Karpas-422 (cell line): ENCODE data around the gene TNFAIP8L1. TPM values are rescaled to one million over a fixed set of nuclear protein-coding genes. Genes with fewer than 3 reads are reported as not detected.
"Not testable (repeated sequence)": the region's sequence is repeated elsewhere in the genome, so short reads cannot be mapped to it uniquely, and the experiment has no call there.

Experiments used
- DNase-seq: peaks from one replicate; pipeline ENCODE4 v3.0.0-alpha.2; 2015
- H2AFZ ChIP-seq: fragments of 200-600 bp; sonication (generic); 2 replicates; pipeline ENCODE4 v1.6.1; 2014; ENCODE audit warnings: antibody characterized with exemption, low read length, mixed read lengths
- H3K27ac ChIP-seq: fragments of 200-600 bp; sonication (generic); 2 replicates; pipeline ENCODE4 v1.5.1; 2014; ENCODE audit warnings: mild to moderate bottlenecking, low read length, moderate library complexity
- H3K27me3 ChIP-seq: fragments of 200-600 bp; sonication (generic); 2 replicates; pipeline ENCODE4 v1.6.1; 2014; ENCODE audit warnings: low read length, mixed read lengths
- H3K36me3 ChIP-seq: fragments of 200-600 bp; sonication (generic); 2 replicates; pipeline ENCODE4 v1.6.1; 2014; ENCODE audit warnings: low read length, mixed read lengths; ENCODE audit not compliant: insufficient read depth
- H3K4me1 ChIP-seq: fragments of 200-600 bp; sonication (generic); 2 replicates; pipeline ENCODE4 v1.6.1; 2014; ENCODE audit warnings: mild to moderate bottlenecking, low read length, mixed read lengths
- H3K4me2 ChIP-seq: fragments of 200-600 bp; sonication (generic); 2 replicates; pipeline ENCODE4 v1.6.1; 2014; ENCODE audit warnings: low read length, low read depth, mild to moderate bottlenecking; ENCODE audit not compliant: poor library complexity, severe bottlenecking
- H3K4me3 ChIP-seq: fragments of 200-600 bp; sonication (generic); 2 replicates; pipeline ENCODE4 v1.5.1; 2014; ENCODE audit warnings: mild to moderate bottlenecking, antibody characterized with exemption, low read length, mixed read lengths
- H3K79me2 ChIP-seq: fragments of 200-600 bp; sonication (generic); 2 replicates; pipeline ENCODE4 v1.6.1; 2014; ENCODE audit warnings: mild to moderate bottlenecking, low read length, mixed read lengths
- H3K9ac ChIP-seq: fragments of 200-600 bp; sonication (generic); 2 replicates; pipeline ENCODE4 v1.6.0; 2014; ENCODE audit warnings: low read length
- H3K9me2 ChIP-seq: fragments of 200-600 bp; sonication (generic), shearing (Covaris generic); replicated peaks from 2 replicates; pipeline ENCODE4 v1.6.0; 2014; ENCODE audit warnings: mild to moderate bottlenecking, low read length, moderate library complexity; ENCODE audit not compliant: insufficient read depth
- H3K9me3 ChIP-seq: fragments of 300-700, 200-600 bp; sonication (generic); 2 replicates; pipeline ENCODE4 v1.6.1; 2014; ENCODE audit warnings: low read length, mixed read lengths
- H4K20me1 ChIP-seq: fragments of 200-600 bp; sonication (generic); 2 replicates; pipeline ENCODE4 v1.6.1; 2014; ENCODE audit warnings: mild to moderate bottlenecking, antibody characterized with exemption, low read length, low read depth; ENCODE audit not compliant: insufficient read depth
- total RNA-seq: library from RNA; depleted of rRNA; stranded (reverse); fragments of >200 nt; shearing (Covaris generic); gene quantifications from 2 replicates; pipeline ENCODE4 v1.2.3, GENCODE V29; 2014; ENCODE audit warnings: low replicate concordance

Gene TNFAIP8L1
- total RNA-seq, 1 experiment from 2014 or later: 1.8 TPM

- no peak overlapping the region for H3K9ac ChIP-seq
- H2AFZ ChIP-seq: no peak overlapping the region
- no peak overlapping the region for H3K4me3 ChIP-seq
- H3K9me2 ChIP-seq: no peaks in the 10 kb centered on the region
- no peaks in the 10 kb centered on the region for H3K27me3 ChIP-seq
- peaks cover 4% of the 10 kb centered on the region; the same call in 1 of the 2 replicates for H3K36me3 ChIP-seq
- no peak overlapping the region for H3K4me2 ChIP-seq
- DNase-seq: no peak
- no peak overlapping the region for H3K27ac ChIP-seq
- H4K20me1 ChIP-seq: no peaks in the 10 kb centered on the region
- H3K9me3 ChIP-seq: no peaks in the 10 kb centered on the region
- peaks cover 10% of the 10 kb centered on the region for H3K4me1 ChIP-seq
- H3K79me2 ChIP-seq: peaks cover 16% of the 10 kb centered on the region
Observed at GRCh38 chr19:4673216-4673615, 33.9 kb downstream of the TNFAIP8L1 start.

GRCh38 chr19:4673726-4674125 lies 34.4 kb downstream of the TNFAIP8L1 start:
- H3K27ac ChIP-seq: no peak overlapping the region
- H3K4me1 ChIP-seq: peaks cover 8% of the 10 kb centered on the region
- no peaks in the 10 kb centered on the region for H4K20me1 ChIP-seq
- no peak overlapping the region for H3K9ac ChIP-seq
- no peak overlapping the region for H3K4me3 ChIP-seq
- no peak overlapping the region for H2AFZ ChIP-seq
- H3K9me3 ChIP-seq: no peaks in the 10 kb centered on the region
- H3K4me2 ChIP-seq: no peak overlapping the region
- H3K79me2 ChIP-seq: peaks cover 11% of the 10 kb centered on the region
- no peak for DNase-seq
- H3K27me3 ChIP-seq: no peaks in the 10 kb centered on the region
- no peaks in the 10 kb centered on the region for H3K9me2 ChIP-seq
- H3K36me3 ChIP-seq: no peaks in the 10 kb centered on the region

DNA sequence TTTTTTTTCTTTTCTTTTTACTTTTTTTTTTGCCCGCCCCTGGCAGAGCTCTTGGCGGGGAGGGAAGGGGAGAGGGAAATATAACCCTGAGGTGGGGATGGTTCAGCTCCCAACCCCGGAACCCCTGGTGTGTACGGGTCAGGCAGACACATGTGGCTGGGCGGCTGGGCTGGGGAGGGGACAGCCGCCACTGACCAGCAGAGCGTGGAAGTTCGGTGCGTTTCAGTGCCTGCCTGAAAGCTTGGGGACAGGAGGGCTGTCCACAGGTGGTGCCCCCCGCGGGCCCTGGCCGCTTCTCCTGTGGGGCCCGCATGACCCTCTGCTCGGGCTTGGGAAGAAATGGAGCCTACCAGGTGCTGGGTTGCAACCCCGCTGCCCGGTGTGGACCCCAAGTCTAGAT lies 36.0 kb downstream of the TNFAIP8L1 start:
- Histone ChIP-seq H3K27me3 (no peaks in the 10 kb centered on the region), H3K4me1 (no peaks in the 10 kb centered on the region)

DNA sequence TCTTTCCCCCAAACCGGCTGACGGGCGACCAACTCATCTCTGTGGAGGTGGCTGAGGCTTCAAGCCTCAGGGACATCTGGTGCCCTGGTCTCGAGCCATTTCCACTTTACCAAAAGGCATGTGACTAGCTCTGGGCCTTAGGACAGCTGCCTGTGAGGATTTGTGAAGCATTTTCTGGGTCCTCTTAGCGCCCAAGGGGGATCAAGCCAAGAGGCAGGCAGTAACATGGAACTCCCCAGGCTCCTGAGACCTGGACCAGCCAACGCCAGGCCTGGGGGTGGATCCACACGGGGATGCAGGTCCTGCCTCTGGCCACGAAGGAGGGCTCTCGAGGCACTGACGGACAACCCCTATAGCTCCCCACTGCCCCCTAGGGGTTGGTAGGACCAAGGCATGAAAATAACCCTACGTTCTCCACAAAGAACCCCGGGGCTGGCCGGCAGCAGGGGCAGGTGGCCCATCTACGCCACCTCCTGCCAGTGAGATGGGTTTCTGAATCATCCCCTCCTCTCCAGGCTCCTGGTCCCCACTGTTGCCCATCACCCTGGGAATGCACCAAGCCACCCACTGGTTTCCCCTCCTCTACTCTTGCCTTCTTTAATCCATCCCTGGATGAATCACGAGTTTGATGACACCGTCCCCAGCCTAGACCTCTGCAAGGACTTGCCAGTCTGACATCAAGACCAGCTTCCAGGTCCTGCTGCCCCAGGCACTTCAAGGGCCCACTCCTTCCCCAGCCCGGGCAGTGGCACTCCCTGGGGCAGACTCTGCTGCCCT lies 37.8 kb downstream of the TNFAIP8L1 start:
- Histone ChIP-seq H3K27me3 (no peaks in the 10 kb centered on the region), H3K36me3 (0 out of 2 replicates have a peak, but pooled peaks cover 2% of the 10 kb centered on the region), H2AFZ (no peak overlapping the region), H3K4me1 (no peaks in the 10 kb centered on the region), H3K4me3 (no peak overlapping the region), H4K20me1 (no peaks in the 10 kb centered on the region), H3K4me2 (no peak overlapping the region), H3K9me3 (no peaks in the 10 kb centered on the region), H3K79me2 (no peaks in the 10 kb centered on the region), H3K9me2 (no peaks in the 10 kb centered on the region), H3K27ac (no peak overlapping the region), H3K9ac (no peak overlapping the region)
- peak; percentile 84 for DNase-seq

More for the DNA sequence above, 36.0 kb downstream of the TNFAIP8L1 start:
- Histone ChIP-seq H3K9me2 (no peaks in the 10 kb centered on the region), H2AFZ (no peak overlapping the region), H3K36me3 (0 out of 2 replicates have a peak, but pooled peaks cover 2% of the 10 kb centered on the region), H3K4me3 (no peak overlapping the region), H3K79me2 (no peaks in the 10 kb centered on the region), H3K9me3 (no peaks in the 10 kb centered on the region), H3K27ac (no peak overlapping the region), H3K9ac (no peak overlapping the region), H3K4me2 (no peak overlapping the region), H4K20me1 (no peaks in the 10 kb centered on the region)
- DNase-seq: no peak

DNA sequence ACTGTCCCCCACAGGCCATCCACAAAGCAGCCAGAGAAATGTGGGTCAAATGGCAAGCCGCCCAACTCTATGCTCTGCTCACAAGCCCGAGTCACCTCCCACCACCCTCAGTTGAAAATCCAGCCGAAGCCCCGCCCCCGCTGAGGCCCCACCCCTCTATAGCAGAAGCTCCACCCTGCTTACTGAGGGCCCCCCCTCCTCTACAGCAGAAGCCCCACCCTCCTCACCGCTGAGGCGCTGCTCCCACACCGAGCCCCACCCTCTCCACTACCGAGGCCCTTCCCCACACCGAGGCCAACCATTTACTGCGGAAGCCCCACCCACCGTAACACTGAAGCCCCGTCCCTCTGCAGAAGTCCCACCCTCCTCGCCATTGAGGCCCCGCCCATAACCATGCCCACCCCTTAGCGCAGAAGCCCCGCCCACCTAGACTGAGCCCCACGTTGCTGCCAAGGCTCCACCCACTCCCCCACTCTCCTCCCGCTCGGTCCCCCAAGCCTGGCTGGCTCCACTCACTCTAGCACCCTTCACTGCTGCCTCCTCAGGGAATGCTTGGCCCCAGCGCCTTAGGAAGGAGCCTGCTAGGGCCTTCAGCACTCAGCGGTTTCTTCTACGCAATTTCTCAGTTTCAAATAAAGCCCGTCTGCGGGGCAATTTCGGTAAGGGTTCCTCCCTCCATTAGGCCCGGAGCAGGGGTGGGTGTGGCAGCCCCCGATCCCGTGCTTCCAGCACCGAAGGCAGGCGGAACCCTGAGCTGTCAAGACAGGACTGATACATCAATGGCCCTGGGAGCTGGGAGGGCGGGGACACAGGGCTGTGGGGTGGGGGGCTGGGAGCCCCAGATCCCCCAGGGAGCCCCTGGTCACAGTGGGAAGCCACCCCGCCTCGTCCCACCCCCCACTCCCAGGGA lies 39.8 kb downstream of the TNFAIP8L1 start:
- Histone ChIP-seq H4K20me1 (no peaks in the 10 kb centered on the region), H3K9me2 (no peaks in the 10 kb centered on the region), H3K9me3 (no peaks in the 10 kb centered on the region), H3K4me1 (no peaks in the 10 kb centered on the region), H3K4me2 (no peak overlapping the region), H3K27ac (no peak overlapping the region), H2AFZ (no peak overlapping the region), H3K9ac (no peak overlapping the region), H3K79me2 (no peaks in the 10 kb centered on the region), H3K36me3 (0 out of 2 replicates have a peak, but pooled peaks cover 2% of the 10 kb centered on the region), H3K27me3 (no peaks in the 10 kb centered on the region), H3K4me3 (no peak overlapping the region)
- DNase-seq: peak; percentile 82

DNA sequence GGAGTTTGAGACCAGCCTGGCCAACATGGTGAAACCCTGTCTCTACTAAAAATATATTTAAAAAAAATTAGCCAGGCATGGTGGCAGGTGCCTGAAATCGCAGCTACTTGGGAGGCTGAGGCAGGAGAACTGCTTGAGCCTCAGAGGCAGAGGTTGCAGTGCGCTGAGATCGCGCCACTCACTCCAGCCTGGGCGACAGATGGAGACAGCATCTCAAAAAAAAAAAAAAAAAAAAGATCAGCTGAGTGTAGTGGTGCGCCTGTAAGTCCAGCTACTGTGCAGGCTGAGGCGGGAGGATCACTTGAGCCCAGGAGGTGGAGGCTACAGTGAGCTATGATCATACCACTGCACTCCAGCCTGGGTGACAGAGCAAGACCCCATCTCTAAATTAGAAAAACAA lies 40.7 kb downstream of the TNFAIP8L1 start:
- H3K9me3 ChIP-seq, H3K4me2 ChIP-seq, H3K27me3 ChIP-seq, H3K4me3 ChIP-seq, H3K36me3 ChIP-seq, DNase-seq, H3K79me2 ChIP-seq, H3K4me1 ChIP-seq, H3K27ac ChIP-seq, H3K9ac ChIP-seq, H3K9me2 ChIP-seq, H2AFZ ChIP-seq, H4K20me1 ChIP-seq: not testable (repeated sequence)

- H3K79me2 ChIP-seq: no peaks in the 10 kb centered on the region
- H3K27ac ChIP-seq: no peak overlapping the region
- no peaks in the 10 kb centered on the region for H4K20me1 ChIP-seq
- H3K9ac ChIP-seq: no peak overlapping the region
- no peak overlapping the region for H3K4me2 ChIP-seq
- DNase-seq: no peak
- no peaks in the 10 kb centered on the region for H3K9me3 ChIP-seq
- no peak overlapping the region for H3K4me3 ChIP-seq
- H2AFZ ChIP-seq: no peak overlapping the region
- no peaks in the 10 kb centered on the region for H3K9me2 ChIP-seq
- H3K4me1 ChIP-seq: no peaks in the 10 kb centered on the region
- no peaks in the 10 kb centered on the region for H3K27me3 ChIP-seq
- 0 out of 2 replicates have a peak, but pooled peaks cover 2% of the 10 kb centered on the region for H3K36me3 ChIP-seq
Observed at GRCh38 chr19:4682417-4683200, 43.3 kb downstream of the TNFAIP8L1 start.
